PFSK-1 (cell line): ENCODE results near the gene NID1.

Experiments used
- FOXP2 ChIP-seq: optimal IDR thresholded peaks from 2 replicates; pipeline ENCODE3; 2011; ENCODE audit warnings: borderline replicate concordance, control low read depth, inconsistent platforms; ENCODE audit not compliant: insufficient read depth; ENCODE audit errors: extremely low read length, extremely low read depth
- POLR2AphosphoS5 ChIP-seq: IDR thresholded peaks from 2 replicates; pipeline ENCODE4 v1.6.1; 2012; ENCODE audit warnings: low read depth, mild to moderate bottlenecking, control low read depth, low read length, moderate library complexity
- REST ChIP-seq, 2 experiments: IDR thresholded peaks; 2 replicates each; pipeline versions ENCODE4 v1.6.1 to v1.8.0; 2011 to 2012; ENCODE audit warnings: low read depth in 2 of 2, low read length in 2 of 2, control low read depth in 1 of 2, inconsistent platforms in 1 of 2, mild to moderate bottlenecking in 1 of 2, moderate library complexity in 1 of 2; ENCODE audit not compliant: insufficient read depth in 1 of 2
- SIN3A ChIP-seq: IDR thresholded peaks from 2 replicates; pipeline ENCODE4 v1.6.1; 2012; ENCODE audit warnings: mild to moderate bottlenecking, low read length, moderate library complexity, borderline replicate concordance; ENCODE audit not compliant: insufficient read depth
- TAF1 ChIP-seq: IDR thresholded peaks from 2 replicates; pipeline ENCODE4 v1.6.1; 2012; ENCODE audit warnings: low read length, control low read depth, borderline replicate concordance; ENCODE audit not compliant: insufficient read depth

The NID1 gene

GRCh38 chr1:236095705-236096520 is 31.0 kb upstream of the NID1 start:
- TF ChIP-seq SIN3A (no peak), POLR2AphosphoS5 (no peak), FOXP2 (no peak), REST (IDR thresholded peaks at IDR 0.05; ENCODE audit: insufficient read depth in 1 of 2, low read depth in 2 of 2, low read length in 2 of 2) (no peak), TAF1 (no peak)

GRCh38 chr1:236092899-236093298 is 28.0 kb upstream of the NID1 start:
- no peak for TF ChIP-seq SIN3A
- no peak for TF ChIP-seq REST (IDR thresholded peaks at IDR 0.05; ENCODE audit: insufficient read depth in 1 of 2, low read depth in 2 of 2, low read length in 2 of 2)
- no peak for TF ChIP-seq POLR2AphosphoS5
- TF ChIP-seq TAF1, result no peak

GRCh38 chr1:236091933-236092318 is 27.0 kb upstream of the NID1 start:
- TF ChIP-seq TAF1 (no peak), REST (IDR thresholded peaks at IDR 0.05; ENCODE audit: insufficient read depth in 1 of 2, low read depth in 2 of 2, low read length in 2 of 2) (no peak), SIN3A (no peak), POLR2AphosphoS5 (no peak), FOXP2 (no peak)

- TF ChIP-seq REST (IDR thresholded peaks at IDR 0.05; ENCODE audit: insufficient read depth in 1 of 2, low read depth in 2 of 2, low read length in 2 of 2) (no peak), POLR2AphosphoS5 (no peak), FOXP2 (no peak), SIN3A (no peak), TAF1 (no peak)
These were observed 25.9 kb upstream of the NID1 start for GRCh38 chr1:236090741-236091147.
